Esophagus (tissue), 2 donors: Measurements from ENCODE around the gene PIM3. TPM values are rescaled to one million over a fixed set of nuclear protein-coding genes. Genes with fewer than 3 reads are reported as not detected.

Experiments used
- H3K27ac ChIP-seq, 2 donors: one replicate each; pipeline ENCODE4 v1.5.1; 2013; ENCODE audit warnings: low read depth in 2 of 2, mild to moderate bottlenecking in 2 of 2, inconsistent platforms in 1 of 2, low read length in 1 of 2, moderate library complexity in 1 of 2
- H3K27me3 ChIP-seq, 2 donors: one replicate each; pipeline ENCODE4 v1.6.1; 2013; ENCODE audit warnings: low read length in 2 of 2, control low read depth in 1 of 2, mild to moderate bottlenecking in 1 of 2; ENCODE audit not compliant: insufficient read depth in 2 of 2, control insufficient read depth in 1 of 2
- H3K36me3 ChIP-seq, 2 donors: one replicate each; pipeline ENCODE4 v1.6.1; 2013; ENCODE audit warnings: low read length in 1 of 2; ENCODE audit not compliant: control insufficient read depth in 2 of 2, insufficient read depth in 2 of 2
- H3K4me1 ChIP-seq, 2 donors: one replicate each; pipeline ENCODE4 v1.6.1; 2013; ENCODE audit warnings: low read length in 1 of 2; ENCODE audit not compliant: control insufficient read depth in 2 of 2, insufficient read depth in 2 of 2
- H3K4me3 ChIP-seq, 2 donors: one replicate each; pipeline ENCODE4 v1.5.1; 2013; ENCODE audit warnings: low read length in 2 of 2, mild to moderate bottlenecking in 2 of 2, low read depth in 1 of 2, moderate library complexity in 1 of 2
- H3K9me3 ChIP-seq, 2 donors: one replicate each; pipeline ENCODE4 v1.6.1; 2013; ENCODE audit warnings: mild to moderate bottlenecking in 2 of 2, low read depth in 1 of 2, low read length in 1 of 2, moderate library complexity in 1 of 2; ENCODE audit not compliant: control insufficient read depth in 2 of 2, insufficient read depth in 1 of 2
- WGBS, 2 donors: extraction: QIAGEN DNeasy Blood & Tissue Kit; methylation state at CpG; one replicate each; pipeline ENCODE4 v1.1.7; 2013; 5-methylcytosine and 5-hydroxymethylcytosine counted together
- polyA plus RNA-seq, 2 donors: library from polyadenylated mRNA; stranded (reverse); fragments of 200-250 nt; gene quantifications; one replicate each; pipeline ENCODE4 v1.2.3, GENCODE V29; 2013
- donor health status: healthy with polysubstance abuse.
- donor health status: Bipolar disorder and iron deficiency.

PIM3 gene
- polyA plus RNA-seq, result 10 to 100 TPM; 33.8 to 43.4 TPM

- peak within 1 kb of the TSS; percentile 87 to 97 for H3K4me3 ChIP-seq
- H3K27me3 ChIP-seq, result no peaks in the 10 kb centered on the region
- H3K4me1 ChIP-seq, result peaks cover 0 to 20% of the 10 kb centered on the region in 2 donors
- WGBS, 2 donors, result 1% methylated on average over 80 to 137 of the region's 137 CpGs
- peak within 1 kb of the TSS; percentile 98 to 99 for H3K27ac ChIP-seq
- no peaks in the 10 kb centered on the region for H3K9me3 ChIP-seq
- peaks cover 10 to 31% of the 10 kb centered on the region in 2 donors for H3K36me3 ChIP-seq
Measured at GRCh38 chr22:49960159-49961004, at the start of gene PIM3. TSS of gene PIM3 (plus strand) at chr22:49960772. CDS start at chr22:49960948, 176 bp downstream.

- Histone ChIP-seq H3K9me3 (peaks cover 0 to 4% of the 10 kb centered on the region in 2 donors), H3K36me3 (peaks cover 5 to 36% of the 10 kb centered on the region in 2 donors), H3K4me1 (peaks cover 5% of the 10 kb centered on the region in 2 donors), H3K27ac (no peak overlapping the region), H3K4me3 (no peak overlapping the region), H3K27me3 (no peaks in the 10 kb centered on the region)
- 95% methylated on average over 30 of the region's 30 CpGs for WGBS, 2 donors
Measured at GRCh38 chr22:49911881-49912625, 48.5 kb upstream of the PIM3 start.

- no peak overlapping the region for H3K27ac ChIP-seq
- peaks cover 0 to 4% of the 10 kb centered on the region in 2 donors for H3K9me3 ChIP-seq
- peaks cover 5 to 7% of the 10 kb centered on the region in 2 donors for H3K4me1 ChIP-seq
- no peak overlapping the region for H3K4me3 ChIP-seq
- WGBS, 2 donors, result 95 to 96% methylated on average over 14 of the region's 14 CpGs
- H3K36me3 ChIP-seq, result peaks cover under 1 to 27% of the 10 kb centered on the region in 2 donors
- no peaks in the 10 kb centered on the region for H3K27me3 ChIP-seq
Measured at GRCh38 chr22:49913026-49913425, 47.5 kb upstream of the PIM3 start.

GRCh38 chr22:49913446-49913845 is 47.1 kb upstream of the PIM3 start:
- Histone ChIP-seq H3K36me3 (peaks cover 0 to 27% of the 10 kb centered on the region in 2 donors), H3K4me3 (no peak overlapping the region), H3K9me3 (peaks cover 0 to 4% of the 10 kb centered on the region in 2 donors), H3K27me3 (no peaks in the 10 kb centered on the region), H3K4me1 (peaks cover 5 to 7% of the 10 kb centered on the region in 2 donors), H3K27ac (no peak overlapping the region)
- 95 to 97% methylated on average over 14 of the region's 14 CpGs for WGBS, 2 donors

- WGBS, 2 donors, result 90 to 93% methylated on average over 12 of the region's 12 CpGs
- Histone ChIP-seq H3K4me3 (no peak overlapping the region), H3K4me1 (peaks cover 5 to 10% of the 10 kb centered on the region in 2 donors), H3K36me3 (peaks cover 0 to 25% of the 10 kb centered on the region in 2 donors), H3K9me3 (peaks cover 0 to 4% of the 10 kb centered on the region in 2 donors), H3K27ac (no peak overlapping the region), H3K27me3 (no peaks in the 10 kb centered on the region)
Measured at GRCh38 chr22:49914256-49914655, 46.3 kb upstream of the PIM3 start.

GRCh38 chr22:49915610-49916009 is 45.0 kb upstream of the PIM3 start:
- Histone ChIP-seq H3K9me3 (peaks cover 0 to 4% of the 10 kb centered on the region in 2 donors), H3K4me3 (no peak overlapping the region), H3K4me1 (peaks cover 5 to 10% of the 10 kb centered on the region in 2 donors), H3K27ac (no peak overlapping the region), H3K36me3 (peaks cover 0 to 20% of the 10 kb centered on the region in 2 donors), H3K27me3 (no peaks in the 10 kb centered on the region)
- 93 to 97% methylated on average over 12 of the region's 12 CpGs for WGBS, 2 donors

- WGBS, 2 donors, result 85% methylated on average over 11 of the region's 11 CpGs
- Histone ChIP-seq H3K27ac (no peak overlapping the region), H3K36me3 (peaks cover 0 to 23% of the 10 kb centered on the region in 2 donors), H3K4me3 (no peak overlapping the region), H3K4me1 (peaks cover 5 to 12% of the 10 kb centered on the region in 2 donors), H3K9me3 (peaks cover 0 to 4% of the 10 kb centered on the region in 2 donors), H3K27me3 (no peaks in the 10 kb centered on the region)
Measured at GRCh38 chr22:49916831-49917230, 43.7 kb upstream of the PIM3 start.

GRCh38 chr22:49917974-49918910 is 42.3 kb upstream of the PIM3 start, which contains the start of the genes ALG12 and CRELD2:
TSS of gene ALG12 (minus strand) at chr22:49918438. CDS start at chr22:49913765, 4,673 bp downstream.
TSS of gene CRELD2 (plus strand) at chr22:49918634. CDS start at chr22:49918770, 136 bp downstream.
- WGBS, 2 donors, result 0 to 1% methylated on average over 70 to 103 of the region's 103 CpGs

More at GRCh38 chr22:49917974-49918910, 42.3 kb upstream of the PIM3 start, which contains the start of the genes ALG12 and CRELD2:
- peak within 1 kb of the TSS; percentile 92 to 94 for H3K27ac ChIP-seq
- no peaks in the 10 kb centered on the region for H3K27me3 ChIP-seq
- peaks cover 5 to 12% of the 10 kb centered on the region in 2 donors for H3K4me1 ChIP-seq
- peak within 1 kb of the TSS; percentile 55 to 78 for H3K4me3 ChIP-seq
- peaks cover 0 to 16% of the 10 kb centered on the region in 2 donors for H3K36me3 ChIP-seq
- peaks cover 0 to 4% of the 10 kb centered on the region in 2 donors for H3K9me3 ChIP-seq
